Stomach (tissue), 9 donors: ENCODE measurements around the gene PLP2. TPM values are rescaled to one million over a fixed set of nuclear protein-coding genes. Genes with fewer than 3 reads are reported as not detected.

Experiments
- DNase-seq, 2 donors: peaks; one replicate each; pipeline versions ENCODE4 v3.0.0 to v3.0.0-alpha.2; 2013 to 2019
- H3K27ac ChIP-seq, 5 donors: fragments of 200-600 bp in 4 of 5; sonication (generic) in 4 of 5; one replicate each; pipeline ENCODE4 v1.5.1; 2013 to 2019; ENCODE audit warnings: mild to moderate bottlenecking in 1 of 5, moderate library complexity in 1 of 5
- H3K27me3 ChIP-seq, 3 donors: fragments of 200-600 bp; sonication (generic); one replicate each; pipeline ENCODE4 v1.5.1; 2017 to 2019; ENCODE audit warnings: mixed run types in 1 of 3
- H3K36me3 ChIP-seq, 4 donors: fragments of 200-600 bp; sonication (generic); 1 replicate in 3 of 4; 2 replicates in 1 of 4; pipeline ENCODE4 v1.5.1; 2016 to 2019
- H3K4me1 ChIP-seq, 4 donors: fragments of 200-600 bp; sonication (generic); one replicate each; pipeline ENCODE4 v1.5.1; 2016 to 2019
- H3K4me3 ChIP-seq, 4 donors: fragments of 200-600 bp; sonication (generic) in 3 of 4; one replicate each; pipeline ENCODE4 v1.5.1; 2016 to 2019; ENCODE audit warnings: mild to moderate bottlenecking in 1 of 4
- H3K9me3 ChIP-seq, 4 donors: fragments of 200-600 bp; sonication (generic); one replicate each; pipeline ENCODE4 v1.5.1; 2016 to 2019
- EP300 ChIP-seq: sonication (generic); formaldehyde crosslinking; IDR thresholded peaks from one replicate; pipeline ENCODE4 v1.6.1; 2017; ENCODE audit warnings: antibody characterized with exemption
- POLR2A ChIP-seq, 4 donors: fragments of 450-650 bp; IDR thresholded peaks; one replicate each; pipeline ENCODE4 v1.6.1; 2016; ENCODE audit warnings: antibody characterized with exemption in 4 of 4, control low read depth in 2 of 4, mild to moderate bottlenecking in 1 of 4, moderate library complexity in 1 of 4
- POLR2AphosphoS5 ChIP-seq, 3 donors: sonication (generic); formaldehyde crosslinking; IDR thresholded peaks; one replicate each; pipeline ENCODE4 v1.6.1; 2016; ENCODE audit warnings: antibody characterized with exemption in 3 of 3
- WGBS, 5 donors: extraction: QIAGEN DNeasy Blood & Tissue Kit in 3 of 5; methylation state at CpG; one replicate each; pipeline versions ENCODE4 v1.1.5 to v1.1.7; 2013 to 2018; 5-methylcytosine and 5-hydroxymethylcytosine counted together
- intact Hi-C: fragments of 100-400 bp; cut with DNase I; formaldehyde crosslinking; loops from one replicate; pipeline ENCODE4 v1.15.1; 2023; ENCODE audit warnings: low total_unique reads
- polyA plus RNA-seq, 3 donors: library from polyadenylated mRNA; stranded (reverse); fragments of 200-250 nt; gene quantifications; one replicate each; pipeline ENCODE4 v1.2.3, GENCODE V29; 2013
- total RNA-seq, 5 donors: library from RNA; depleted of rRNA; stranded (reverse); fragments of >200 nt; gene quantifications; one replicate each; pipeline versions ENCODE4 v1.1.0 to v1.2.3, GENCODE V29; 2014 to 2016
- TF ChIP-seq, protein P1 (sequence below), 7 experiments: fragments of 450-650 bp in 4 of 7; fragments of 200-600 bp in 3 of 7; sonication (generic) in 3 of 7; IDR thresholded peaks; one replicate each; pipeline ENCODE4 v1.5.1; 2016 to 2019; ENCODE audit warnings: antibody characterized with exemption in 7 of 7, control low read depth in 2 of 7, mild to moderate bottlenecking in 1 of 7
- donor health status: healthy with polysubstance abuse.
- donor health status: Bipolar disorder and iron deficiency.
- donor health status: healthy.

Gene PLP2
- total and polyA plus RNA-seq, 8 donors, result 14.0 to 323 (median 66.6) TPM

GRCh38 chrX:49177873-49178480, 6.3 kb downstream of the PLP2 start:
- peaks cover 2 to 44% (median 21%) of the 10 kb centered on the region in 4 donors for H3K4me1 ChIP-seq
- intact Hi-C loops, result no loop called here

DNA sequence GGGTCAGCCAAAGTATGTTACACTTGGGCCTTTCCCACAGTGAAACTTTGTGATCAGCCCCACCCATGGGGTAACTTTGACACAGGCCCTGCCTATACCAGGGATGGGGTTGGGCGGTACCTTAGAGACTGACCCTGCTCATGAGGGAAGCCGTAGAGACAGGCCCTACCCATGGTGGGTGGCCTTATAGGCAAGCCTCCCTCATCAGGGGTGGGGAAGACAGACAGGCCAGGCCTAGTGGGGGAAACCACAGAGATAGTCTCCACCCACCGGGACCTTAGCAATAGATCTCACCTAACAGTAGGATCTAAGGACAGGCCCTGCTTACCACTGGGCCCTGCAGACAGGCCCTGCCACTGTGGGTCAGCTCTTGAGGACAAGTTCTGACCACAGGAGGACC, 6.8 kb downstream of the PLP2 start:
- no peak overlapping the region for H3K4me3 ChIP-seq
- peaks cover 0 to 5% (median 0%) of the 10 kb centered on the region in 4 donors for H3K9me3 ChIP-seq
- H3K4me1 ChIP-seq, result peaks cover 0 to 39% (median 15%) of the 10 kb centered on the region in 4 donors
- H3K36me3 ChIP-seq, result peaks cover 4 to 70% (median 67%) of the 10 kb centered on the region in 4 donors
- no peak overlapping the region for H3K27ac ChIP-seq
- no peak for DNase-seq
- 80 to 100% (median 90%) methylated on average over 1 to 3 of the region's 3 CpGs for WGBS, 5 donors
- intact Hi-C loops, result no loop called here
- H3K27me3 ChIP-seq, result no peaks in the 10 kb centered on the region
- TF ChIP-seq POLR2AphosphoS5 (IDR thresholded peaks at IDR 0.05) (no peak), POLR2A (IDR thresholded peaks at IDR 0.05) (no peak), EP300 (no peak)
- TF ChIP-seq, protein P1, sequence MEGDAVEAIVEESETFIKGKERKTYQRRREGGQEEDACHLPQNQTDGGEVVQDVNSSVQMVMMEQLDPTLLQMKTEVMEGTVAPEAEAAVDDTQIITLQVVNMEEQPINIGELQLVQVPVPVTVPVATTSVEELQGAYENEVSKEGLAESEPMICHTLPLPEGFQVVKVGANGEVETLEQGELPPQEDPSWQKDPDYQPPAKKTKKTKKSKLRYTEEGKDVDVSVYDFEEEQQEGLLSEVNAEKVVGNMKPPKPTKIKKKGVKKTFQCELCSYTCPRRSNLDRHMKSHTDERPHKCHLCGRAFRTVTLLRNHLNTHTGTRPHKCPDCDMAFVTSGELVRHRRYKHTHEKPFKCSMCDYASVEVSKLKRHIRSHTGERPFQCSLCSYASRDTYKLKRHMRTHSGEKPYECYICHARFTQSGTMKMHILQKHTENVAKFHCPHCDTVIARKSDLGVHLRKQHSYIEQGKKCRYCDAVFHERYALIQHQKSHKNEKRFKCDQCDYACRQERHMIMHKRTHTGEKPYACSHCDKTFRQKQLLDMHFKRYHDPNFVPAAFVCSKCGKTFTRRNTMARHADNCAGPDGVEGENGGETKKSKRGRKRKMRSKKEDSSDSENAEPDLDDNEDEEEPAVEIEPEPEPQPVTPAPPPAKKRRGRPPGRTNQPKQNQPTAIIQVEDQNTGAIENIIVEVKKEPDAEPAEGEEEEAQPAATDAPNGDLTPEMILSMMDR (IDR thresholded peaks at IDR 0.05), result no peak

More at GRCh38 chrX:49177873-49178480, 6.3 kb downstream of the PLP2 start:
- Histone ChIP-seq H3K9me3 (peaks cover 0 to 5% (median 0%) of the 10 kb centered on the region in 4 donors), H3K36me3 (peaks cover under 1 to 66% (median 64%) of the 10 kb centered on the region in 4 donors), H3K4me3 (no peak overlapping the region), H3K27me3 (no peaks in the 10 kb centered on the region), H3K27ac (peak overlapping the region in 2 of 5 donors; percentile 75 to 77)
- no peak for DNase-seq
- TF ChIP-seq, protein P1 (IDR thresholded peaks at IDR 0.05), result no peak
- TF ChIP-seq POLR2A (IDR thresholded peaks at IDR 0.05) (no peak), EP300 (no peak)
- 80 to 92% (median 89%) methylated on average over 7 to 23 of the region's 23 CpGs for WGBS, 5 donors

DNA sequence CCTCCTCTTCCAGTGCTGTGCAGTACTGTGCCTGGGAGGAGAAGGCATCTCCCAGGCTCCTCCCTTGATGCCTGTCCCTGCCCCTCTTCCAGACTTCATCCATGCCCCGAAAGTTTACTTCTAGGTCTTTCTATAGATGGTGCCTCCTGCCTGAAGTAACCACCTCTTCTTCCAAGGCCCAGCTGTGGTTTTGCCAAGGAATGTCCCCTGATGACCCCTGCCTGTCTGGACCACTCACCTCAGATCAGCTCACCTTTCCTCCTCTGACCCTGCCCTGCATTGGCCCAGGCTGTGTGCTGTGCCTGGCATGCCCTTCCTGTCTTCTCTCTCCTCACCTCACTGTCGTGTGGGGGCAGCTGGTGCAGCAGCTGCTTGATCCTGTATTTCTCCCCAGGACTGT, 7.7 kb downstream of the PLP2 start:
- Histone ChIP-seq H3K9me3 (peaks cover 0 to 5% (median 0%) of the 10 kb centered on the region in 4 donors), H3K4me3 (no peak overlapping the region), H3K4me1 (peaks cover 3 to 40% (median 18%) of the 10 kb centered on the region in 4 donors), H3K27ac (no peak overlapping the region), H3K27me3 (no peaks in the 10 kb centered on the region), H3K36me3 (peaks cover 4 to 69% (median 61%) of the 10 kb centered on the region in 4 donors)
- TF ChIP-seq, protein P1 (IDR thresholded peaks at IDR 0.05), result no peak
- no peak for TF ChIP-seq POLR2AphosphoS5 (IDR thresholded peaks at IDR 0.05)
- TF ChIP-seq EP300, result no peak
- TF ChIP-seq POLR2A (IDR thresholded peaks at IDR 0.05), result no peak
- DNase-seq, result no peak
- WGBS, 5 donors, result 81 to 100% (median 96%) methylated on average over 1 to 2 of the region's 2 CpGs
- intact Hi-C loops, result no loop called here

- 76 to 89% (median 84%) methylated on average over 6 to 18 of the region's 18 CpGs for whole genome bisulfite sequencing, 5 donors
- peak in 1 of 2 donors; percentile 36 for DNase-seq
- Histone ChIP-seq H3K27me3 (no peaks in the 10 kb centered on the region), H3K36me3 (peaks cover 4 to 40% (median 30%) of the 10 kb centered on the region in 4 donors), H3K27ac (peak overlapping the region in 3 of 5 donors; percentile 82 to 86 (median 86)), H3K4me1 (peaks cover 9 to 26% (median 16%) of the 10 kb centered on the region in 4 donors), H3K9me3 (peaks cover 0 to 5% (median 0%) of the 10 kb centered on the region in 4 donors), H3K4me3 (peak overlapping the region in 3 of 4 donors; percentile 48 to 58 (median 57))
- intact Hi-C loops, result no loop called here
- TF ChIP-seq POLR2A (IDR thresholded peaks at IDR 0.05) (no peak), POLR2AphosphoS5 (IDR thresholded peaks at IDR 0.05) (no peak), EP300 (no peak)
- TF ChIP-seq, protein P1 (IDR thresholded peaks at IDR 0.05), result no peak
Measured at GRCh38 chrX:49183701-49184281, 12.1 kb downstream of the PLP2 start.
